Mesendoderm (in vitro differentiated cells): ENCODE results near the gene VENTX.
A peak's percentile ranks its signal among the peaks of the same experiment; 100 is the strongest.
"Not testable (repeated sequence)": the region's sequence is repeated elsewhere in the genome, so short reads cannot be mapped to it uniquely, and the experiment has no call there.

Source experiments
- DNase-seq: peaks from one replicate; pipeline ENCODE4 v3.0.0; 2013
- H2AK5ac ChIP-seq: 2 replicates; pipeline ENCODE4 v1.6.1; 2013; ENCODE audit warnings: low read length, inconsistent platforms
- H2BK120ac ChIP-seq: 2 replicates; pipeline ENCODE4 v1.6.1; 2013; ENCODE audit warnings: low read depth, mild to moderate bottlenecking, low read length, moderate library complexity, mixed read lengths
- H2BK15ac ChIP-seq: replicated peaks from 2 replicates; pipeline ENCODE4 v1.6.1; 2013; ENCODE audit warnings: low read depth, mild to moderate bottlenecking, moderate library complexity
- H2BK5ac ChIP-seq: 2 replicates; pipeline ENCODE4 v1.6.1; 2013; ENCODE audit warnings: low read length, inconsistent platforms
- H3K18ac ChIP-seq: 2 replicates; pipeline ENCODE4 v1.6.1; 2013; ENCODE audit warnings: mild to moderate bottlenecking, low read length, mixed read lengths
- H3K23ac ChIP-seq: one replicate; pipeline ENCODE4 v1.6.1; 2013; ENCODE audit warnings: low read length
- H3K27ac ChIP-seq: 2 replicates; pipeline ENCODE4 v1.5.1; 2013; ENCODE audit warnings: low read depth, mild to moderate bottlenecking, inconsistent platforms, low read length, moderate library complexity
- H3K27me3 ChIP-seq: 2 replicates; pipeline ENCODE4 v1.6.1; 2013; ENCODE audit warnings: low read length, control low read depth, mild to moderate bottlenecking, inconsistent platforms; ENCODE audit not compliant: insufficient read depth, poor library complexity
- H3K36me3 ChIP-seq: 2 replicates; pipeline ENCODE4 v1.6.1; 2013; ENCODE audit warnings: low read length, inconsistent platforms; ENCODE audit not compliant: control insufficient read depth, insufficient read depth
- H3K4ac ChIP-seq: one replicate; pipeline ENCODE4 v1.6.1; 2013; ENCODE audit warnings: low read depth, mild to moderate bottlenecking, low read length, moderate library complexity
- H3K4me1 ChIP-seq: 2 replicates; pipeline ENCODE4 v1.6.1; 2013; ENCODE audit warnings: low read depth, low read length, inconsistent platforms; ENCODE audit not compliant: control insufficient read depth
- H3K4me2 ChIP-seq: 2 replicates; pipeline ENCODE4 v1.6.1; 2013; ENCODE audit warnings: low read length
- H3K4me3 ChIP-seq: 2 replicates; pipeline ENCODE4 v1.5.1; 2013; ENCODE audit warnings: mild to moderate bottlenecking, low read length
- H3K56ac ChIP-seq: one replicate; pipeline ENCODE4 v1.6.1; 2013; ENCODE audit warnings: low read length
- H3K79me1 ChIP-seq: 2 replicates; pipeline ENCODE4 v1.6.1; 2013; ENCODE audit warnings: low read length, inconsistent platforms
- H3K79me2 ChIP-seq: 2 replicates; pipeline ENCODE4 v1.6.1; 2013; ENCODE audit warnings: mild to moderate bottlenecking, low read length; ENCODE audit not compliant: control insufficient read depth, insufficient read depth
- H3K9ac ChIP-seq: 2 replicates; pipeline ENCODE4 v1.6.1; 2013; ENCODE audit warnings: low read length, inconsistent platforms
- H4K5ac ChIP-seq: one replicate; pipeline ENCODE4 v1.6.1; 2013; ENCODE audit warnings: low read length
- H4K8ac ChIP-seq: one replicate; pipeline ENCODE4 v1.6.1; 2013; ENCODE audit warnings: low read depth, mild to moderate bottlenecking, control low read depth, low read length, moderate library complexity
- WGBS: extraction: QIAGEN DNeasy Blood & Tissue Kit; methylation state at CpG from one replicate; pipeline ENCODE4 v1.1.7; 2013; ENCODE audit warnings: low lambda C conversion rate, missing lambda C conversion rate; ENCODE audit not compliant: insufficient coverage; ENCODE audit errors: extremely low coverage; 5-methylcytosine and 5-hydroxymethylcytosine counted together

Gene VENTX

DNA sequence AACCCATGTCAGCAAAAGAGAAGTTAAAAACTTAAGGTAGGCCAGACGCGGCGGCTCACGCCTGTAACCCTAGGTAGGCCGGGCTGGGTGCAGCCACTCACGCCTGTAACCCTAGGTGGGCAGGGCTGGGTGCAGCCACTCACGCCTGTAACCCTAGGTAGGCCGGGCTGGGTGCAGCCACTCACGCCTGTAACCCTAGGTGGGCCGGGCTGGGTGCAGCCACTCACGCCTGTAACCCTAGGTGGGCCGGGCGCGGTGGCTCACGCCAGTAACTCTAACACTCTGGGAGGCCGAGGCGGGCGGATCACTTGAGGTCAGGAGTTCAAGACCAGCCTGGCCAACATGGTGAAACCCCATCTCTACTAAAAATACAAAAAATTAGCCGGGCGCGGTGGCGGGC is 15.9 kb upstream of the VENTX start:
- H3K79me1 ChIP-seq, H3K79me2 ChIP-seq, H3K4me1 ChIP-seq, H3K9ac ChIP-seq, H3K23ac ChIP-seq, H3K18ac ChIP-seq, H4K5ac ChIP-seq, H2BK120ac ChIP-seq, H2BK15ac ChIP-seq, H4K8ac ChIP-seq, H3K4ac ChIP-seq, H3K56ac ChIP-seq, H3K27me3 ChIP-seq, H2AK5ac ChIP-seq, H3K36me3 ChIP-seq, H3K4me3 ChIP-seq, DNase-seq, H3K27ac ChIP-seq, H3K4me2 ChIP-seq, H2BK5ac ChIP-seq: not testable (repeated sequence)
- no CpG with 5 or more reads among the region's 22 CpGs for WGBS

GRCh38 chr10:133224076-133224475 is 13.6 kb upstream of the VENTX start:
- H3K36me3 ChIP-seq, result no peaks in the 10 kb centered on the region
- H2BK15ac ChIP-seq, result no peak overlapping the region
- no peaks in the 10 kb centered on the region for H3K79me2 ChIP-seq
- no peaks in the 10 kb centered on the region for H3K79me1 ChIP-seq
- peaks cover under 1% of the 10 kb centered on the region for H3K27me3 ChIP-seq
- no peak overlapping the region for H3K9ac ChIP-seq
- H3K18ac ChIP-seq, result no peak overlapping the region
- H3K4me1 ChIP-seq, result no peaks in the 10 kb centered on the region
- H3K4ac ChIP-seq, result no peak overlapping the region
- DNase-seq, result no peak
- no peak overlapping the region for H4K8ac ChIP-seq
- H3K4me2 ChIP-seq, result no peak overlapping the region
- no peak overlapping the region for H2BK5ac ChIP-seq
- no peak overlapping the region for H3K56ac ChIP-seq
- H3K23ac ChIP-seq, result no peak overlapping the region
- no peak overlapping the region for H2AK5ac ChIP-seq
- no peak overlapping the region for H3K27ac ChIP-seq
- no peak overlapping the region for H4K5ac ChIP-seq
- H3K4me3 ChIP-seq, result no peak overlapping the region
- H2BK120ac ChIP-seq, result no peak overlapping the region
- no CpG with 5 or more reads among the region's 14 CpGs for WGBS

- H4K8ac ChIP-seq, result no peak overlapping the region
- no peak overlapping the region for H2AK5ac ChIP-seq
- H3K36me3 ChIP-seq, result no peaks in the 10 kb centered on the region
- H3K9ac ChIP-seq, result no peak overlapping the region
- H3K4me2 ChIP-seq, result no peak overlapping the region
- H3K4ac ChIP-seq, result no peak overlapping the region
- no peak overlapping the region for H3K23ac ChIP-seq
- DNase-seq, result no peak
- no peaks in the 10 kb centered on the region for H3K79me1 ChIP-seq
- H3K56ac ChIP-seq, result no peak overlapping the region
- H3K4me1 ChIP-seq, result no peaks in the 10 kb centered on the region
- H2BK15ac ChIP-seq, result no peak overlapping the region
- no CpG with 5 or more reads among the region's 25 CpGs for WGBS
- H3K79me2 ChIP-seq, result no peaks in the 10 kb centered on the region
- H2BK120ac ChIP-seq, result no peak overlapping the region
- H3K4me3 ChIP-seq, result no peak overlapping the region
- H4K5ac ChIP-seq, result no peak overlapping the region
- H3K27ac ChIP-seq, result no peak overlapping the region
- H3K18ac ChIP-seq, result peak overlapping the region; percentile 64
- peaks cover 6% of the 10 kb centered on the region for H3K27me3 ChIP-seq
- H2BK5ac ChIP-seq, result no peak overlapping the region
These were observed 12.8 kb upstream of the VENTX start for GRCh38 chr10:133224756-133225372.

DNA sequence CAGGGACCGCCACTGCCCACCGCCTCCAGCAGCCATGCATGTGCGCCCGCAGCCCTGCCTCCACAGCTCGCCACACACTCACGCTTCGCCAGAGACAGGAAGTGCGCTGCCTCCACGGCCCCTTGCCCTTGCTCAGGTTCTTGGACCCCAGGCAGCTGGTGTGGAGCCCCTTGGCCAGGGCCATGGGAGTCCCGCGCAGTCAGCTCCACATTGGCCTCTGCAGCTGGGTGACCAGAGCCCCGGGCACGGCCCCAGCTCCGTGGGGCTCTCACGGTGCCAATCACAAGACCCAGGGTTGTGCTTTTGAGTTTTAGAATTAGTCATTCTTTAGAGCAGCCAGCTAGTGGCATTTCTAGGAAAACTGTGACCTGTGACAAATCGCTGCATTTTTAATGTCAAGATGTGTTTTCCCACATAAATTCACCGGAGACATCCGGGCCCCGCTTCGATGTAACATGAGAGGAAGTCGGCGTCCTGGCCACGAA is 11.9 kb upstream of the VENTX start:
- no peak overlapping the region for H2AK5ac ChIP-seq
- H3K56ac ChIP-seq, result no peak overlapping the region
- no peak overlapping the region for H4K5ac ChIP-seq
- no peak overlapping the region for H3K4me2 ChIP-seq
- no peak overlapping the region for H3K9ac ChIP-seq
- H3K4me3 ChIP-seq, result no peak overlapping the region
- no peak overlapping the region for H3K27ac ChIP-seq
- H3K27me3 ChIP-seq, result peaks cover 11% of the 10 kb centered on the region
- no CpG with 5 or more reads among the region's 23 CpGs for WGBS
- H3K79me1 ChIP-seq, result no peaks in the 10 kb centered on the region
- H2BK15ac ChIP-seq, result no peak overlapping the region
- no peak overlapping the region for H2BK120ac ChIP-seq
- H2BK5ac ChIP-seq, result no peak overlapping the region
- no peak for DNase-seq
- no peaks in the 10 kb centered on the region for H3K79me2 ChIP-seq
- no peak overlapping the region for H3K18ac ChIP-seq
- H3K4me1 ChIP-seq, result no peaks in the 10 kb centered on the region
- H3K36me3 ChIP-seq, result no peaks in the 10 kb centered on the region
- no peak overlapping the region for H3K23ac ChIP-seq
- H3K4ac ChIP-seq, result peak overlapping the region; percentile 44
- H4K8ac ChIP-seq, result no peak overlapping the region

DNA sequence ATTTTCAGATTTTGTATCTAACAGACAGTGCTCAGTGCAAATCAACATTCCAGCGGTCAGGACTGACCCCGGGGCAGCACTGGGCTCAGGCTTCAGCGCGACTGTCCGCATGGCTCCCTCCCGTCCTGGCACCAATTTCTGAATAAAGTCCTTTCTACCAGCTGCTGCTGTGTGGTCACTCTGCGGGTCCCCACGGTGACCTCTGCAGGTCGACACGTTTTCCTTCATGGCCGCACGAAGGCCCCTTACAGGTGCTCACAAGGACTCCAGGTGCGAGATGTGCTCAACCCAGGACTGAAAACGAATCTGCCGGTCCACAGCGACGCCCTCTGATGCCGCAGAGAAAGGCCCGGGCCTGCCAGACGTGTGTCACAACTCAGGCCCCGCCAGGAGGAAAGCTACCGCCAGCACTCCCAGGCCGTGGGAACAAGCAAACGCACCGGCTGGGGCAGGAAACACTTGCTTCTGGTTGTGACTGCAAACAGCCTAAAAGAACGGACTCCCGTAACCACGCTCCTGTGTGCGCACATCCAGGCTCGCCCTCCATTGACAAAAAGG is 11.3 kb upstream of the VENTX start:
- no peaks in the 10 kb centered on the region for H3K36me3 ChIP-seq
- H3K56ac ChIP-seq, result no peak overlapping the region
- no peak overlapping the region for H2BK5ac ChIP-seq
- peaks cover 17% of the 10 kb centered on the region for H3K27me3 ChIP-seq
- H3K79me1 ChIP-seq, result no peaks in the 10 kb centered on the region
- no peak overlapping the region for H2BK120ac ChIP-seq
- no peak overlapping the region for H3K9ac ChIP-seq
- H3K4me1 ChIP-seq, result no peaks in the 10 kb centered on the region
- no peak overlapping the region for H2BK15ac ChIP-seq
- DNase-seq, result no peak
- H3K23ac ChIP-seq, result no peak overlapping the region
- H3K4me2 ChIP-seq, result no peak overlapping the region
- H3K27ac ChIP-seq, result no peak overlapping the region
- no peak overlapping the region for H4K8ac ChIP-seq
- H3K18ac ChIP-seq, result no peak overlapping the region
- H3K4me3 ChIP-seq, result no peak overlapping the region
- H2AK5ac ChIP-seq, result no peak overlapping the region
- H3K4ac ChIP-seq, result no peak overlapping the region
- WGBS, result no CpG with 5 or more reads among the region's 30 CpGs
- H3K79me2 ChIP-seq, result no peaks in the 10 kb centered on the region
- H4K5ac ChIP-seq, result no peak overlapping the region

GRCh38 chr10:133227256-133227655 is 10.4 kb upstream of the VENTX start:
- Histone ChIP-seq H3K4me1 (no peaks in the 10 kb centered on the region), H3K79me2 (no peaks in the 10 kb centered on the region), H3K4me2 (no peak overlapping the region), H2BK5ac (no peak overlapping the region), H3K4me3 (no peak overlapping the region), H3K9ac (no peak overlapping the region), H3K36me3 (no peaks in the 10 kb centered on the region), H2BK15ac (no peak overlapping the region), H4K8ac (no peak overlapping the region), H4K5ac (no peak overlapping the region), H3K27ac (no peak overlapping the region), H3K23ac (no peak overlapping the region), H3K79me1 (no peaks in the 10 kb centered on the region), H2AK5ac (no peak overlapping the region), H3K27me3 (peaks cover 24% of the 10 kb centered on the region), H2BK120ac (no peak overlapping the region), H3K4ac (no peak overlapping the region), H3K18ac (no peak overlapping the region), H3K56ac (no peak overlapping the region)
- WGBS, result no CpG with 5 or more reads among the region's 21 CpGs
- no peak for DNase-seq
